HG02852 (cell line): Measurements from ENCODE around the gene CACNA2D3.

Experiments
- ATAC-seq: cut with Tn5 transposase; IDR thresholded peaks from one replicate; pipeline ENCODE4 v1.9.1; 2021; ENCODE audit warnings: mild to moderate bottlenecking, moderate library complexity; ENCODE audit not compliant: unreplicated experiment

The CACNA2D3 gene

DNA sequence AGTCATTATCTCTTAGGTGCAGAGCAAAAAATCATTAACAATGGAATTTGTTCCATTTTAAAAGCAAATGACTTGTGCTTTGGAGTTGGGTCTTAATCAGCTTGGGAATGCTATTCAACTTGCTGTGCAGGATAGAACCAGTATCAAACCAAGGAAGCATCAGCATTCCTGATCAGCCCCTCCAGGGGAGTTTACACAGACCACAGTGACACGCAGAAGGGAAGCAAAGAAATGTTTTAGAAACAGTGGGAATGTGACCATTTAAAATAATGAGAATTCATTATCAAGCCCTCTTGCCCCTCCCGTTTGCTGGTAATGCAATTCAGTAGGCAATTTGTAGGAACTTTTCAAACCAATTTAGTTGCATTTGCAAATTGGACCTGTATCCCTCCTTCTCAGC lies 650.4 kb downstream of the CACNA2D3 start:
- ATAC-seq: no peak

DNA sequence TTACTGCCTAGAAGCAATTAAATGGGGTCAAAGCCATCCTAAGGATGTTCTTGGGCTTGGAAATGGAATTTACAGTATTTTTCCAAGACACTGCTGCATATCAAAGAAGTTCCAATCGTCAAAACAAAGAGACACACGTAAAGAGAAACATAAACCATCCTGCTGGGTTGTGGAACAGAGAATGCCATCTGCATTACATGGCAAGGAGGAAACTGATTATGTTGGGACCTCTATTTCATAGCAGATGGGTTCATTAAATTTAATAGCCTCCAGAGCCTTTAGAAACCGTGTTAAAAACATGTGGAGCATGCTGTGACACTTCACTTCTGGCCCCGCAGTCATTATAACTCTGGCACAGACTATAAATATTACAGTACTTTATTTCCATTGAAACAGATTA lies 650.9 kb downstream of the CACNA2D3 start:
- ATAC-seq: no peak

DNA sequence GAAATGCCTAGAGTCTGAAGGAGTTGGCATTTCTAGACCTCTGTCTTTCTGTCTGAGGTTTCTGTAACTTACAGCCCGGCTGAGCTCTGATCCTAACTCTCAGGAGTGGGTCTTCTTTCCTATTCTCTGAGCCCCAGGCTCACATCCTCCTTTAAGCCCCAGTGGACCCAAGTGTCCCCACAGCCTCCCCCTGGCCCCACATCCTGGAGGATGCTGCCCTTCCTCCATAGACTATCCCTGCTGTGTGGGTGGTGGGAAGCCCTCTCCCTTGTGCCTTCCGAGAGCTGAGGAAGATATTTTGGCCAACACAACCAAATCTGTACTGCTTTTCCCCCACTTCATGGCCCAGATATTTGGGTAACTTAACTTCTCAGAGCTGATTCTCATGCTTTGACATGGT lies 654.2 kb downstream of the CACNA2D3 start:
- no peak for ATAC-seq

DNA sequence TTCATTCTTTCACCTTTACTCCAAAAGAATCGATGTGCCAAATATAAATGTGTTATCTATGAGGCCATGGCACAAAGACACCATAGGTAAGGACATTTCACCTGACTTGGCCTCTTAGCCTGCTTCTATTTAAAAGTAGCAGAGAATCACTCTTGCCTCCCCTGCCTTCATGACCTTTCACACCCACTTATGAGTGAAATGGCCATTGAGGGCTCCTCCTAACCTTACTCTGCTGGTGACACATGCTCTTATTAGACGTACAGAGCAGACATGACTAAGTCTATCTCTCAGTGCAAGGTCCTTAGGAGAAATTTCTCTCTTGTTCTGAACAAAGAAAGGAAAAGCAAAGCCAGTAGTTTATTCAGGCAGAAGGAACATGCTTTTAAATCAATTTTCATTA lies 654.8 kb downstream of the CACNA2D3 start:
- no peak for ATAC-seq

DNA sequence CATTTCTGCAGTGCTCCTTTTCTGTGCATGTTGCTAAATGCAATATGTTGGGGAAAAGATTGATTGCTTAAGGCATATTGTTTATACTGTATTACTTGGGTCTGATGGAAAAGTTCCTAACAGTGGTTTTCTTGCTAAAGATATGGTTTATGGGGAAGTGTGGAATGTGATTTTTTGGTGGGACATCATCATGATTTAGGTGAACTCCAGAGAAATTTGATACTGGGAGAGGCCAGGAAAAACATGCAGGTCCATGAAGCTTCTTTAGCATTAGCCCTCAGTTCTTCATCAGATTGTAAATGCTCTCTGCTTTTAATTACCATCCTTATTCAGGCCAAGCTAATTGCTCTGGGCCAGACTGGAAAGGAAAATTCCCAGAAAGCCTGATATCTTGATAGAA lies 658.0 kb downstream of the CACNA2D3 start:
- ATAC-seq: no peak

DNA sequence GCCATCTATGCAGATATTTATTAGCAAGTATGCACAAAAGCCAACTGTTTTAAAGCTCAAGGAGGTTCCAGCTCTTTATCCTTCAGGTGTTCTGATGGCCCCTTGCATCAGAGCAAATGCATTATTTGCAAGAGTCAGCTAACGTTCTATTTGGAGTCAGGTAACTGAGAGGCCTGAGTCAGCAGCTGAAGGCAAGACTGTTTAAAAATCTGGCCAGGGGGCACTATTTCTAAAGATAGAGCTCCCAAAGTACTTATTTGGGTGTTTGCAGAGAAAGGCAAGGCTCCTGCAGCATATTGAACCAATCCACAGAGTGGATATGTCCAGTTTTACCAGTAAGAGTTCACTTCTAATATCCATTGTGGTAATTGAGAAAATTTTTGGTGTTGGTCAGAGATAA lies 659.4 kb downstream of the CACNA2D3 start:
- ATAC-seq: no peak

DNA sequence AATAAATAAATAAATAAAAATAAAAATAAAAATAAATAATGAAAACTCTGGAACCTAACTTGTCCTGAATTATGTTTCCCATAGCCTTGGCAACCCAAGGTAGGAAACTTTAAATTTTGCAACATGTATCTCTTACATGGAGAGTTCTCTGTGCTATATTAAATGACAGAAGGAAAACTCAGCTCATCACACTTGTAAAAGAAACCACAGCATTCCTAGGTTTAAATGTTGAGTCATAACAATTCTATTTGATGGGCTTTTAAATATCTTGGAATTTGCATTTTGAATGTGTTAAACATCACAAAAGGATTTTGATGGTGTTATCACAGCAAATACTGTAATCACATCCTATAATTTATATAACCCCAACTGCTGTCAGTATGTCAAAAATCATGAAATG lies 661.3 kb downstream of the CACNA2D3 start:
- ATAC-seq: no peak

DNA sequence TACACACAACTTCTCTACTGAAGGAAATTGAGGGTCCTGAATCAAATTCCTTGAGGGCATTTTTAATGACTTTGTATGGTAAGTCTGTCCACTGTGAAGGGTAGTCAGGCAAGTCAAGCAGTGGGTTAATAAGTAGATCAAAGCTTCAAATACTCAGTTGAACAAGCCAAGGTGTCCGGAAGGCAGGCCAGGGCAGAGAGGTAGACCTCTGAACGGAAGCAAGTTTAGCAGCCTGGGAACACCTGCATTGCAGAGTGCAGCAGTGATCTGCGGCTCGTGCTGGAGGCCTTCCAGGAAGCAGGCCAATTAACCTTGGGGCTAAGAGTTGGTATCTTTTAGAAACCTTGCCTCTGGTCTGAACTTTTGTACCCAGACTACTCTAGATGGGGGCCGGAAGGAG lies 661.7 kb downstream of the CACNA2D3 start:
- no peak for ATAC-seq

DNA sequence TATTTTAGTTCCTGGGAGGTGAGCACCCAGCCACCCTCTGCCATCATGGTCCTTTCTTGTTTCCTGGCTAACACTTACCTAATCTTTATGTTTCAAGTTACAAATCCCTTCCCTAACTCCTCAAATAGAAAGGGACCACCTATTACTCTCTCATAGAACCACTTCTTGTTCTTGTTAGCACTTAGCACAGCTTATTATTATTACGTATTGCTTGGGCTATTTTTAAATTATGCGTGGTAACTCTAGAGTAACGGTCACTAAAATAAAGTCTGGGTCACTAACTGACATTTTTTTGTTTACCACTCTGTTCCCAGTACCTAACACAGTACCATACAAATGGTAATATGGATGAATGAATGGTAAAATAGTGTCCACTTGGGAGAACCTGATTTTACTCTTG lies 663.6 kb downstream of the CACNA2D3 start:
- no peak for ATAC-seq

DNA sequence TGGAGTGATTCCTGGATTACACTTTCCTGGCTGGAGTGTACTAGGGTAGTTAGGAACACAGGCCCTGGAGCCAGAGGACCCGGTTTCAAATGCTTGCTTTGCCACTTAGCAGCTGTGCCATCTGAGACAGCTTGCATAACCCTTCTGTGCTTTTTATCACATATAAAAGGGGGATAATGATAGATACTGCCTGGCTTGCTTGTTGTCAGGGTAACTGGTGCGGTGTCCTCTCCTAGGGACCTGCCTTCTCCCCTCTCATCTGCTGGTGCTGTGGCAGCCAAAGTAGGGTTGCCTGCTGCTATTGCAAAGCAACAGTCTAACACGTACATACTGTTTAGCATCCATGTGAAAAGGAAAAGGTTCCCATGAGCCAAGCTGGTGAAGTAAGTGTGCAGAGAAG lies 667.7 kb downstream of the CACNA2D3 start:
- no peak for ATAC-seq

DNA sequence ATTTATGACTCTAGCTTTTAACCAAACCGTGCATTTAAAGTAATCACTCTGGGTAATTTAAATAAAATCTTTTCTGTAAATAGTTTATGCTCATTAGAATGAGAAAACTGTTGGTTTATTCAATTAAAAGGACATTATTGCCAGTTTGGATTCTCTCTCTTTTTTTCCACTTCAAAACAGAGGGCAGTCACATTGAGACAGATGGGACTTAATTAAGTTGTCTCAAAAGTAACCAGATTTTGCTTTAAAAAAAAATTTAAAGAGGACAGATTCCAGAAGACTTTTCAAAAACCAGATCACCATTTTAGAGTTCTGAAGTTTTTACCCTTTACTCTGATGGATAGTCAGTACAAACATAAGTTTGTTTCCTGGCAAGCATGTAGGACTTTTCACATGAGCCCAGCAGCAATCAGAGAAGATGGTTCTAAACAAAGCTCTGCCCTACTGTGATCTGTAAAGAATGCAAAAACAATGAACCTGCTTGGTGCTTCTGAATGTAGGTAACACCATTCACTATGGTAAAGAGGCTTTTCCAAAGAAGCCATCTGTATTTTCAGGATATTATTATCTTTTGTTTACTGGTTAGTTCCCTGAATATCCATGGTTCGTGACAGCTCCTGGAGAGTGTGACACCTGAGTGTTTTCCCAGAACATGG lies 669.3 kb downstream of the CACNA2D3 start:
- no peak for ATAC-seq

DNA sequence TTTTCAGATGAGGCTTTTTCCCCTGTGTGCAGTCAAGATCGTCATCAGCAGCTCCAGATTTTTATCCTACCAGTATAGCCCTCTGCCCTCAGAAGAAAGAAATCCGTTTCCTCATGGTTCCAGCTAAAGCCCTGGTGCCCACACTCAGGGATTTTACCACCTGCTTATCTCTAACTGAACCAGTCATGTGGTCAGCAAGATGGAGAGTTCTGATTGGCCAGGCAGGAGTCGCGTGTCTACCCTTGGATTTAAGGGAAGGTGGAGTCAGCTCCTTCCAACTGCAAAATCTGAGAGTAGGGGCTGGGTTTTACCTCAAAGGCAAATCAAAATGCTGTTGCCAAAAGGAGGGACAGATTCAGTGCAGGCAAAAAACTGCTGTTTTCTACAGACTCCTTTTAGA lies 670.2 kb downstream of the CACNA2D3 start:
- ATAC-seq: no peak

DNA sequence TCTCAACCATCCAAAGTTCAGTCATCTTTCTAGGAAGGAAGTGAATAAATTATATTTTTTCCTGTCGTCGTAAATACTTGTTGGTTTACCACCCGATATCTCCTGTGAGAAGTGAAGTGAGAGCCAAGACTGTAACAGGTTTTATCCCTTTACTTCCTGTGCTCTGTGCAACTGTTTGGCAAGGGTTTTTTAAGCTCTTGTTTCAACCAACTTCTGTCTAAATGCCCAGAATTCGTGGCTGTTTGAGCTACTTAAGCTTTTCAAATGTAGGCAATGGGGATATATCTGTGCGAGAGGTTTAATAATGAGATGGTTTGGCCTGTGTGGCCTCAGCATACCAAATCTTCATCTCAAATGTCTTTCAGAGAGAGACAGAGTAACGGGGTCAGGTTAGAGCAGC lies 670.8 kb downstream of the CACNA2D3 start:
- no peak for ATAC-seq

DNA sequence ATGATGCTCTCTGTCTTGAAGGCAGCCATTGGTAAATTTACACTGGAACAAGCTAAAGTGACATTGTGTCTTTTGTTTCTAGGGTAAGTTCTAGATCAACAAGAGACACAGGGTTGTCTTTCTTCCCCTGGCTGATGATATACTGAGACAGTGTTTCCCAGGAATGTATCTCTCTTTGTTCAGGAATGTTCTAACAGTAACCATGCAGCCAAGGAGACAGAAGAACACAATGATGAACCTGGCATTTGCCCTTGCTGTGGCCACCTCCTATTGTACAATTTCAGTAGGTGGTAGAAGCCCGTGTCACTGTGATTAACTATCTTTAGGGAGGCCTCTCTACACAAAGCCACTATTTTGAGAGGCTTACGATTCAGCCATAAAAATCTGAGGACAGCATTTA lies 674.8 kb downstream of the CACNA2D3 start:
- no peak for ATAC-seq

DNA sequence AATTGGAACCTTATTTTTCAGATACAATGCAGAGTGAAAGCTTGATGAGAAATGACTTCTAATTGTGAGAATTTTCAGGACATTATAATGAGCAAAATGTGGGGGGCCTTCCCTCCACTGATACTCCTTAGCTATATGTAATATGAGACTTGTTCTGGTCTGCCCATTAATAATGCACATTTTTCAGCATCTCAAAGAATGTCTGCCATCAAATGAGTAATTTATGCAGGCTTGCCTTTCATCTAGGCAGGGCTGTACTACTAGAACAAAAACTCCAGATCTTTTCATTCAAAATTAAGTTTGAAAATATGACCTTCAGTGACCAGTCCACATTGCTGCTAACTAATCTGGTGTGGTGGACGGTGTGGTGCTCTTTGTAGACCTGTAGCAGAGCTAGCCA lies 678.1 kb downstream of the CACNA2D3 start:
- no peak for ATAC-seq

DNA sequence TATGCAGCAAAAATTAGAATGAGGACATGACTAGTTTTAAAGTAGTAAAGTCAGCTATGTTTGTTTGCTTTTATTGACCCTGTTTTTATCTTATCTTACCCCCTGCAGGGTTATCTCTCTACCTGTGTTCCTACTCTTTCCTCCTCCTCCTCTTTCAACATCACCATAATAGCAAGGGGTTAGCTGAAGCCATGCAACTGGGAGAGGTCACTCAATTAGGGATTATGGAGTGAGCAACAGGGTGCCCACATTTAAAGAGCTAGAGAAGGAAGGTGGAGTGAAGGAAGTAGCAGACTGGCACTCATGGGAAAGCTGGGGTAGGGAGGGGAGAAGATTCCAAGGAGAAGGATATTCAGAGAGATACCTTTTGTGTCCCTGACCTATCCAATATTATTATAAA lies 679.6 kb downstream of the CACNA2D3 start:
- no peak for ATAC-seq

DNA sequence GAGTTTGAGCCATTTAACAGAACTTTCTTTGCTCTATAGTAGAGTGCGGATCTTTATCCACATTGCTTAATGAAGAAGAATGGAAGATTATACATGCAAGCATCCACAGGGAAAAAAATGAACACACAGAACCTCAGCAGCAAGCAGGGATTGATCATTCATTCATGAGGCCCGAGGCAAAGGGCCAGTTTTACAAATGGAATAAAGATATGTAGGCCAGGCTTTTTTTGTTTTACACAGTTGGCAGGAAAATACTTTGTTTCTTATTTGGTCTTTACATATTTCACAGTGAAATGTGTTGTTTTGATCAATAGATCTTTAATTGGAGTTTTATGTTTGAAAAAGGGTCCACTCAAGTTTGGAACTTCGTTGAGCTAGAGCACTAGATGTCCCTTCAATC lies 688.0 kb downstream of the CACNA2D3 start:
- no peak for ATAC-seq

DNA sequence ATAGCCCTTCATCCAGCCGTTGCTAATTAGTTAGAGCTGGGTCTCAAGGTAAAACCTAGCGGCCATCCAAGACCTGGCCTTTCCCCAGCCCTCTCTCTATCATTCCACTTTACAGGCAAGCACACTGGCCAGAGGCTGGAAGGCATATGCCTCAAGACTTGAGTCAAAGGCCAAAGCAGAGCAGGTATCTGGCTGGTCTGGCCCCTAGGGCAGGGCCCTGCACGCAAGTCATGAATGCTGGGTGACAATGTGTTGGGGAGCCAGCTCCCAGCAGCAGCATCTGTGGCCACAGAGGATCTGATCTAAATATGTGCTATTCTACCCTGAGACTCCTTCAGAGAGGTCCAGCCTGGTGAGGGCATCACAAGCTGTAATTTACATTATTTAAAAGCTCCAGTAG lies 691.9 kb downstream of the CACNA2D3 start:
- ATAC-seq: no peak

DNA sequence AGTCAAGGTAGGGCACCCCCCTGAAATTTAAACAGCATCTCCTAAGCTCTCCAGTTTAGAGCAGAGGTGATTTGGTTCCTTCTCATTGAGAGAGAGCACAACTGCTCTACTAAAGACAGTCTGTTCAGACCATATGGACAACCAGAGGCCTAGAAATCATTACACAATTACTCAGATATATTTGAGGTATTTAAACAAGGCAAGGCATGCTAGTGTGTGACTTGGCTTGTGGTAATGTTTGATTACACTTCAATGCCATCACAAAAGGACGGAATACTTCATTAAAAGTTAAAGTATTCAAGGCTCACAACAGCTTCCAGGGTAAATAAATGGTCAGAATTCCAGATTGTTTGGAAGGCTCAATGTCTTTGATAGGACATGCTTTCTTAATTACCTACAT lies 695.3 kb downstream of the CACNA2D3 start:
- ATAC-seq: no peak

DNA sequence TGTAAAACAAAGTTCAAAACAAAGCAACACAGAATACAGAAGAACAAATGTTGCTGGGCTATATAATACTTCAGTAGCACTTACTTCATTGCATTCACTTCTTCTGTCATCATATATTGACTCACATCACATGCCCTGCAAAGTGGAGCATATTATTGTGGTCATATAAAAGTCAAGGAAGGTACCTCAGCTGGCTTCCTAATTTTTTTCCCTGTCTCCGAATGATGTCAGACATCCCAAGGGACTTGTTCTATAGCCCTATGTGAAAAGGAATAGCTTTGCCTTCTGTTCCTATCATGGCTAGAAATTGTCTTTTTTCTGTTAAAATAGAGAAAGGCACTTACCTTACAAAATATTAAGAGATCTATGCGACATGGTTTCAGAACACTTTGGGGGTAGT lies 696.1 kb downstream of the CACNA2D3 start:
- no peak for ATAC-seq

DNA sequence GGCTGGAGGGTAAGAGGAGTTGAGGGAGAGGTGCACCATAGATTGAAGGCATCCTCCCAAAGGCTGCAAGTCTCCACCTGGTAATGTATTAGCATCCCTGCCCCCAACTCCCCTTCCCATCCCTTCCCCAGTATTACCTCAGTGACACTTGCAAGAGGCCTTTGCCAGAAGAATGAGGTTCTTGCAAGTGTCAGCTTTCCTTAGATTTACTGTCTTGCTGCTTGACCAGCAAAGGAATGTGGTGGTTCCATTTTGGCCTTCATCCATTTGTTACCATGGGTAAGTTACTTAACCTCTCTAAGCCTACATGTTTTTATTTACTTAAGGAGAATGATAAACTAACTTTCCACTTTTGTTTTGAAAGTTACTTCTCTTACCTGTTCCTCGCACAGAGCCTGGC lies 696.6 kb downstream of the CACNA2D3 start:
- no peak for ATAC-seq

DNA sequence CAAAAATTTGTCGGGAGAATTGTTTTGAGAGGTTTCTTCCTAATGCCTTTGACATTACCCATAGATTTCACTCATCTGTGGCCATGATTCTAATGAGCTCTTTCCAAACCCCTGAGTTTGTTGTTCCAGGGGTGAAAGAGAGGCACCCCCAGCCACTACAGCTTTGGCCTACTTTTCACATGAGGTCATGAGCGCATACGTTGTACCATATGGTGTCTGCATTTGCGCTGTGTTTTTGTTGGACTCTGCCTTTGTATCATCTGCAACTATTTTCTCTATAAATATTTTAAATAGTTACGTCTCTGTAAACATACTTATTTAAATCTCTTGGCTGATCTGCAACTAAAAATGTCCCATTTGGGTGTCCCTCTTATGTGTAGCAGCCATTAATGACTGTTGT lies 697.6 kb downstream of the CACNA2D3 start:
- ATAC-seq: no peak

DNA sequence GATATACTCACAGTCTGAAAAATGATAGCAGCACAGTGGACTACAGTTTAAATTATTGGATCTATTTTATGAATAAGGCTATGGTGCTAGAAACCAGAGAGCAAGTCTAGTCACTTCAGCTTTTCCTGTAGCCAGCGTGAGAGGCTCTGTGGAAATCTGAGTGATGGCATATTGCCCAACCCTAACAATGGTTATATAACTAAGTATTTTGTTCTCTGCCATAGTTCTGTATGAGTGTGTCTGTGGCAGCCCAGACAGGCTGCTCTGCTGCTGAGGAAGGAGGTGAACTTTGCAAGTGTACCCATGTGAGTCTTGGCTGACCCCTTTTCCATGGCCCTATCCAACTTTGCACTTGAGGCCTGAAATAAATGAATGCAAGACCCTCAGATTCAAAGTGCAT lies 699.9 kb downstream of the CACNA2D3 start:
- ATAC-seq: no peak

DNA sequence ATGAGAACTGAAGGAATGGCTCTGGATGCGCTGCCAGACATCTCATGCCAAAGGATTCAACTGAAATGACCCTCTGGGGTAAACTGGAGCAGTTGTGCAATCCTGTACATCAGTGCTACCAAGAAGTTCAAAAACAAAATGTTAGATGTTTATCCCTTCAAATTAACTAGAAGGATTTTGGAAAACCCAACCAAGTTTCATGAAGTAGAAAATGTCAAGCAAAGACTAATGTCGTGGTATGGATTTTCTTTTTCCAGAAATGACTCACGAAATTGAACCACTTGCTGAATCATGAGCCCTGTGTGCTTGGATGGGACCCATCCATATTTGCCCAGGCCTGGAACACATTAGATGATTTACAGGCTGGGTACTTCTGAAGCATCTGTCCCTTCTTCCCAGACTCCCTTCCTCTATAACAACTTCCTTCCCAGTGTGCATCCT lies 703.9 kb downstream of the CACNA2D3 start:
- ATAC-seq: no peak
